ENCODE measurements around the gene PARD3B. TPM values are rescaled to one million over a fixed set of nuclear protein-coding genes. Genes with fewer than 3 reads are reported as not detected.

The PARD3B gene
- total and polyA plus RNA-seq, 2 of the 13 experiments (the other 11 are each of a cell fraction or from before 2014, with no cell fraction given) = 0.71 to 2.3 TPM

GRCh38 chr2:205566606-205567168, 1021.4 kb downstream of the PARD3B start:
- TF ChIP-seq TSC22D2 (CRISPR knock-in tag; IDR thresholded peaks at IDR 0.05; ENCODE audit: borderline replicate concordance) (no peak), SRF (IDR thresholded peaks at IDR 0.05; ENCODE audit: low read depth, low read length) (no peak), GPBP1L1 (CRISPR knock-in tag; IDR thresholded peaks at IDR 0.05) (no peak)
- H2AFZ ChIP-seq (ENCODE audit: low read length) = no peak overlapping the region
- ChIA-PET CTCF (ENCODE audit: low intra/inter-chr PET ratio, low total read pairs) (no interaction called here), POLR2A (no interaction called here)
- H3K27me3 ChIP-seq (ENCODE audit: control insufficient read depth in 1 of 2, insufficient read depth in 2 of 2, low read length in 2 of 2) = no peaks in the 10 kb centered on the region
- DNase-seq (ENCODE audit: low spot score) (no peak), FAIRE-seq (no peak), ATAC-seq (no peak)
- no peaks in the 10 kb centered on the region for H3K79me2 ChIP-seq (ENCODE audit: insufficient read depth, low read length)
- no peak overlapping the region for H3K9ac ChIP-seq (ENCODE audit: insufficient read depth, low read depth, low read length)
- WGBS (ENCODE audit: low lambda C conversion rate) = 22% methylated on average over 6 of the region's 6 CpGs
- intact Hi-C loops (cut with micrococcal nuclease; ENCODE audit: unreplicated experiment) (no loop called here), in situ Hi-C loops (cut with HindIII; ENCODE audit: extremely low pct_ligation_motif_present, low pct_unique_long_range_greater_than_20kb) (no loop called here)
- H3K4me2 ChIP-seq (ENCODE audit: low read depth, low read length) = no peak overlapping the region
- no peaks in the 10 kb centered on the region for H3K9me3 ChIP-seq (ENCODE audit: low read length)
- H3K36me3 ChIP-seq (replicated peaks in 1 of 2; ENCODE audit: control insufficient read depth in 1 of 2, insufficient read depth in 2 of 2, low read length in 2 of 2) = no peaks in the 10 kb centered on the region
- no peak overlapping the region for H3K27ac ChIP-seq (ENCODE audit: extremely low read length, insufficient read depth, low read length)
- no peaks in the 10 kb centered on the region for H4K20me1 ChIP-seq (ENCODE audit: insufficient read depth, low read length)
- BruUV-seq (replicated peaks) = no TSS peak
- no peaks in the 10 kb centered on the region for H3K4me1 ChIP-seq (ENCODE audit: insufficient read depth, low read length)
- no peak overlapping the region for H3K4me3 ChIP-seq (replicated peaks in 1 of 3; ENCODE audit: insufficient read depth in 1 of 3, low read depth in 2 of 3, low read length in 3 of 3)

DNA sequence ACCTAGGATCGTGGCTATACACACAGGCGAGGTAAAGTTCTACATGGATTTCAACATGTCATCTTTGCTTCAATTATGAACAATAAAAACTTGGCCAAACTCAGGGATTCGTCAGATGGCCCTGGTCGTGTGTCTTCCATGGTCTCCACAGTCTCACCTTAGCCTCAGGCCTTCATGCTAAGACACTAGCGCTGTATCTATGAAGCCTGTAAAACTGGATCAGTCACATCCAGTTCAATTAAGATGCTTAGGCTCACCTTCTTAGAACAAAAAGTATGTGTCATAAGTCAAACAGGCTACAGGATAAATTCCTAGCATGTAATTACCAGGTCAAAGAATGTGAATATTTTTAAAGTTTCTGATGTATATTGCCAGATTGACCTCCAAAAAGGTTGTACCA, 1023.3 kb downstream of the PARD3B start:
- CTCF ChIA-PET (ENCODE audit: low intra/inter-chr PET ratio, low total read pairs) = no interaction called here
- no peak for ATAC-seq
- no peak for TF ChIP-seq ZNF230 (CRISPR knock-in tag; IDR thresholded peaks at IDR 0.05)
- TF ChIP-seq KLF6 (CRISPR knock-in tag; IDR thresholded peaks at IDR 0.05) = no peak
- TF ChIP-seq RELA (CRISPR knock-in tag; IDR thresholded peaks at IDR 0.05) = no peak
- TF ChIP-seq ZFP82 (CRISPR knock-in tag; IDR thresholded peaks at IDR 0.05; ENCODE audit: borderline replicate concordance) = no peak
- TF ChIP-seq LRRFIP1 (CRISPR knock-in tag; conservative IDR thresholded peaks at IDR 0.05) = no peak
- no peak for TF ChIP-seq ZNF382 (CRISPR knock-in tag; IDR thresholded peaks at IDR 0.05; ENCODE audit: borderline replicate concordance)
- TF ChIP-seq NFIC (IDR thresholded peaks at IDR 0.05; ENCODE audit: low read length) = no peak
- no peak for TF ChIP-seq ATRX (CRISPR knock-in tag; IDR thresholded peaks at IDR 0.05; ENCODE audit: borderline replicate concordance)

More for the DNA sequence above, 1023.3 kb downstream of the PARD3B start:
- POLR2A ChIA-PET = no interaction called here
- intact Hi-C loops (cut with micrococcal nuclease; ENCODE audit: unreplicated experiment) = no loop called here
- WGBS (ENCODE audit: low lambda C conversion rate) = 29% methylated on average over 5 of the region's 5 CpGs
- Histone ChIP-seq H4K20me1 (ENCODE audit: insufficient read depth, low read length) (no peaks in the 10 kb centered on the region), H3K36me3 (replicated peaks in 1 of 2; ENCODE audit: control insufficient read depth in 1 of 2, insufficient read depth in 2 of 2, low read length in 2 of 2) (no peaks in the 10 kb centered on the region), H3K27me3 (ENCODE audit: control insufficient read depth in 1 of 2, insufficient read depth in 2 of 2, low read length in 2 of 2) (no peaks in the 10 kb centered on the region), H3K4me1 (ENCODE audit: insufficient read depth, low read length) (no peaks in the 10 kb centered on the region), H3K9me3 (ENCODE audit: low read length) (no peaks in the 10 kb centered on the region), H3K79me2 (ENCODE audit: insufficient read depth, low read length) (no peaks in the 10 kb centered on the region), H3K4me3 (replicated peaks in 1 of 3; ENCODE audit: insufficient read depth in 1 of 3, low read depth in 2 of 3, low read length in 3 of 3) (no peak overlapping the region), H3K9ac (ENCODE audit: insufficient read depth, low read depth, low read length) (no peak overlapping the region), H3K4me2 (ENCODE audit: low read depth, low read length) (no peak overlapping the region), H2AFZ (ENCODE audit: low read length) (no peak overlapping the region), H3K27ac (ENCODE audit: extremely low read length, insufficient read depth, low read length) (no peak overlapping the region)
- no peak for FAIRE-seq
- in situ Hi-C loops (cut with HindIII; ENCODE audit: extremely low pct_ligation_motif_present, low pct_unique_long_range_greater_than_20kb) = no loop called here
- DNase-seq (ENCODE audit: low spot score) = no peak
- no TSS peak for BruUV-seq (replicated peaks)

Data from HepG2 (cell line).